H1 (cell line): Measurements from ENCODE around the gene CELF2.

ENCODE experiments used
- GABPA ChIP-seq: IDR thresholded peaks from 2 replicates; pipeline ENCODE4 v1.6.1; 2011; ENCODE audit warnings: mild to moderate bottlenecking, low read length, moderate library complexity, borderline replicate concordance; ENCODE audit not compliant: insufficient read depth
- MAX ChIP-seq: IDR thresholded peaks from 2 replicates; pipeline ENCODE4 v1.6.1; 2012; ENCODE audit warnings: inconsistent platforms

- TF ChIP-seq MAX: no peak
- TF ChIP-seq GABPA: no peak
Observed at GRCh38 chr10:11019724-11020547, 2.3 kb downstream of the CELF2 start.
